IPS-18c (cell line): ENCODE data around the gene TCOF1.

ENCODE experiments used
- H3K4me3 ChIP-seq: 2 replicates; pipeline ENCODE4 v1.7.0; 2013; ENCODE audit warnings: low read depth, mild to moderate bottlenecking, low read length, moderate library complexity; ENCODE audit not compliant: insufficient read depth
- H3K9me3 ChIP-seq: one replicate; pipeline ENCODE4 v1.6.1; 2013; ENCODE audit warnings: mild to moderate bottlenecking, low read length, moderate library complexity; ENCODE audit not compliant: control insufficient read depth, insufficient read depth

Gene TCOF1

GRCh38 chr5:150340614-150341255 is 16.8 kb upstream of the TCOF1 start:
- peaks cover 3% of the 10 kb centered on the region for H3K9me3 ChIP-seq

DNA sequence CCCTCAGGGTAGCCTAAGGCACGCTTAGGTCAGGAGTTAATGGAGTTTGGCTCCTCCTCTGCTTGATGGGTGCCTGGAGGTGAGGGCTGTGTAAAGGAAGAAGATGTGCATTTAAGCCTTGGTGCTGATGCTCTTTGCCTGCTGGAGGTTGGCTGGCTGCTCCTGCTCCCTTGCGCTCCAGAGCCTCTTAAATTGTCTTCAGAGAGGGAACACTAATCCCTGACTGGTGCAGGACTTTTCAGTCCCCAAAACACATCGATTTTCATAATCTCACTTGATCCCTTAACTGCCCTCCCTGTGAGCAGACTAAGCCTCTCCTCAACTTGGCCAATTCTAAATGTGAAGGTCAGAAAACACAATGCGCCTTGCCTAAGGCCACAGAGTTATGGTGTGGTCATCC is 16.2 kb upstream of the TCOF1 start:
- H3K4me3 ChIP-seq: no peak overlapping the region

More at GRCh38 chr5:150340614-150341255, 16.8 kb upstream of the TCOF1 start:
- H3K4me3 ChIP-seq: no peak overlapping the region

DNA sequence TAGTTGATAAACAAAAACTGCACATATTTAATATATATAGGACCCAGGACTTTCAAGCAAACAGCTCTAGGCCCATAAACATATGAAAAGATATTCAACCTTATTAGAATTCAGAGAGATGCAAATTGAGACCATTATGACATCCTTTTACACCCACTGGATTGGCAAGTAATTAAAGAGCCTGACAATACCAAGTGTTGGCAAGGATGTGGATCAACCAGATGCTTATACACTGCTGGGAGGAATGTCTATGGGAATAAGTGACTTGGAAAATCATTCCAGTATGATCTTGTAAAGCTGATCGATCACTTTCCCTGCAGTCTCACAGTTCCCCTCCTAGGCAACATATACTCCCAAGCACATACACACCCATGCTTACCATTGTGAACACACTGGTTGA is 15.5 kb upstream of the TCOF1 start:
- Histone ChIP-seq H3K4me3 (no peak overlapping the region), H3K9me3 (no peaks in the 10 kb centered on the region)

More for the DNA sequence above, 16.2 kb upstream of the TCOF1 start:
- no peaks in the 10 kb centered on the region for H3K9me3 ChIP-seq

GRCh38 chr5:150342583-150342982 is 14.9 kb upstream of the TCOF1 start:
- H3K9me3 ChIP-seq: no peaks in the 10 kb centered on the region
- H3K4me3 ChIP-seq: no peak overlapping the region

- no peaks in the 10 kb centered on the region for H3K9me3 ChIP-seq
- H3K4me3 ChIP-seq: no peak overlapping the region
Measured at GRCh38 chr5:150343994-150344631, 13.4 kb upstream of the TCOF1 start.

DNA sequence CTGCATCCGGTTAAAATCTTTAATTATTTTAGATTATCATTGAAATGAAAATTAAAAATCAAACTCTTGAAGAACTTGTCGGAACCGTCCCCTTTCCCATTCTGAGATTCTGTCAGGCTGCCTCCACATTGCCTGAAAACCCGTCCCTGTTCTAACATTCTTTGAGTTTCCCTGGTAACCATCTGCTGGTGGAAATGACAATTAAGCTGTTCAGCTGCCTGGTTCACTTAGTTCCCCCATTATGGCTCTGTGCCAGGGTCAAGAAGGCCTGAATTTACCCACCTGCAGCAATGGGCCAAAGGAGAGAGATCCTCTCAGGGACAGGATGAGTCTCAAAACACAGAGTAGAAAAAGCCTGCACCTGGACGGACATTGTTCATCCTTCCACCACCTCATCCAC is 11.8 kb upstream of the TCOF1 start:
- no peak overlapping the region for H3K4me3 ChIP-seq

DNA sequence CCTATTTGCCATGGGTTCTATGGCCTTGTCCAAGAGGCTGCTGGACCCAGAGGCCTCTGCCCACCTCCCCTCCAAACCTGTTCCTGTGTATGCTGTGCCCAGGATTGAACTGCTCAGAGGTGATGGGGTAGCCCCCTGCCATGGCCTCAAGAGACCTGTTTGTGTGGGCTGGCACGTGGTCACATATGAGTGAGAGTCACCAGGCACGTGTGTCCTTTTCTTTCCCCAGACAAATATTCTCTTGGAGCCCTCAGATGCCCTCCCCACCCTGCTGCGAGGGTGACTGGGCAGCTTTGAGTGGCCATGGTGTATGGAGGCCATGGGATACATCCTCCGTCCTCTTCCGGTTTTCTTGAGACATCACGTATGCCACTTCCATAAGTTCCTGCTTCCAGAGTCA is 10.9 kb upstream of the TCOF1 start:
- Histone ChIP-seq H3K9me3 (no peaks in the 10 kb centered on the region), H3K4me3 (no peak overlapping the region)

More for the DNA sequence above, 11.8 kb upstream of the TCOF1 start:
- no peaks in the 10 kb centered on the region for H3K9me3 ChIP-seq

- H3K9me3 ChIP-seq: no peaks in the 10 kb centered on the region
- H3K4me3 ChIP-seq: no peak overlapping the region
Measured at GRCh38 chr5:150347003-150347402, 10.5 kb upstream of the TCOF1 start.

DNA sequence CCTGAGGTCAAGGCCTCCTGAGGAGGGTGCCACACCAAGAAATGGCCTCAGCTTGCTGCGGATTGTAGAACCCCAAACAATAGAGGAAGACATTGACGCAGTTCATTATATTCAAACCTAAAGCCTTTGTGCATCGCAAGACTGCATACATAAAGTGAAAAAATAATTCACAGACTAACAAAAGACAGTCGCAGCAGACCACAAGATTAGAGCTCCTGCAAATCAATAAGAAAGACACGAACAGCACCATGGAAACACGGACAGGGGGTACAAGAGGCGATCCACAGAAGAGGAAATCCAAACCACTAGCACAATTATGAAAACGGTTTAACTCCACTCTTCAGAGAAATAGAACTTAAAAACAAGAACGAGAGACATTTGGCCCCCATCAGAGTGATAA is 10.0 kb upstream of the TCOF1 start:
- Histone ChIP-seq H3K9me3 (no peaks in the 10 kb centered on the region), H3K4me3 (no peak overlapping the region)

- Histone ChIP-seq H3K9me3 (no peaks in the 10 kb centered on the region), H3K4me3 (no peak overlapping the region)
Measured at GRCh38 chr5:150349681-150350275, 7.7 kb upstream of the TCOF1 start.

- H3K4me3 ChIP-seq: no peak overlapping the region
- no peaks in the 10 kb centered on the region for H3K9me3 ChIP-seq
Measured at GRCh38 chr5:150350524-150351344, 6.8 kb upstream of the TCOF1 start.

DNA sequence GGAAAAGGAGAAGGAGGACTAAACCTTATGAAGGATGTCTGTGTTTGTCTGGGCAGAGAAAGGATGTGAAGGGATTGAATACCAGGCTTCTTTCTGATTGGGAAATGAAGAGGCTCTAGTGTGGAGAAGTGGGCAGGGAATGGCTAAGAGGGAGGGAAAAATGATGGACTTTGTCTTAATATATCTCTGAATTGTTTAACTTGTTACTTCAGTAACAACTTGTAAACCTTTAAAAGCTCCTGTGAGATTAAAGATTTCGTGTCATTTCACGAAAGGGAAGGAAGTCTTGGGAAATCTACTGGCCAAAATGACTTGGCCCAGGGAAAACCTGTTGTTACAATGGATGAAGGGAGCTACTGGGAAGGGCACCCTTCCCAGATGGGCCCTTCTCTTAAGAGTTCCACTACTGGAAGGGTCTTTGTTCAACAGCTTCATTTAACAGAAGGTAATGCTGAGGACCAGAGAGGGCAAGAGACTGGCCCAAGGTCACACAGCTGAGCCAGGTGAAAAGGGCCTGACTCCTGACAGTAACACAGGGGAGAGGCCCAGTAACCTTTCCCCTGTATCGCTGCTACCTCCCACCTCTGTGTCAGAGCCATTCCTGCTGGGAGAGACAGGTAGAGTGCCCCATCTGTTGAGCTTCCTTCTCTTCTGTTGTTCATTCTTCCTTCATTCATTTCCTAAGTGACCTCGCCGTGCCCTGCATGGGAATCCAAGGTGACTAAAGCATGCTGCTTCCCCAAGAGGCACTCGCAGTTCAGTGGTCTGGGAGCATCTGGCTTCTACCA is 5.1 kb upstream of the TCOF1 start:
- H3K9me3 ChIP-seq: no peaks in the 10 kb centered on the region

DNA sequence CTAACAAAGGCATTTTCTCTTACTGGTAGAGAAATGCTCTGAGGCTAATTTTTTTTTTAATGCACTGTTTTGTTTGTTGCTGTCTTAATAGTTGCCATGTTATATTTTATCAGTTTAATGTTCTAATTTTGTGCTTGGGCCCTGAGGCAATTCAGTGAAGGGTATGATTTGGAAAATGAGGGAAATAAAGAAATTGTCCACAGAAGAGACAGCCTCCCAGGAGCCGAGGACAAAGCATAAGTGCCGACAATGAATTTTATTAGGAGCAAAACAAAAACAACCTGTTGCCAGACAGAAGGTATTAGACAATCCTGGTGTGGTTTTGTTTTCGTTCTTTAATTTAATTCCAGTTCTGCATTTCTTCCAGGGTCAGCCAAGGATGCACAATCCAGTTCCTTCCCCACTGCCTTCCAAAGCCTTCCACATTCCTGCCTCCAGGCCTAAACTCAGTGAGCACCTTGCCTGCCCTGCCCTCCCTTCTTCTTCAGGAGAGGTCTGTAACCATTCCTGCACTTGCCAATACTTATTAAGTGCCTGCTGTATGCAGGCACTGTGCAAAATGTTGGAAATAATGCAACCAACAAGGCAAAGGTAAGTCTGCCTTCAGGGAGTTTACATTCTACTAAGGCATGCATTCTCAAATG is 4.3 kb upstream of the TCOF1 start:
- Histone ChIP-seq H3K4me3 (no peak overlapping the region), H3K9me3 (no peaks in the 10 kb centered on the region)

More for the DNA sequence above, 5.1 kb upstream of the TCOF1 start:
- H3K4me3 ChIP-seq: no peak overlapping the region

DNA sequence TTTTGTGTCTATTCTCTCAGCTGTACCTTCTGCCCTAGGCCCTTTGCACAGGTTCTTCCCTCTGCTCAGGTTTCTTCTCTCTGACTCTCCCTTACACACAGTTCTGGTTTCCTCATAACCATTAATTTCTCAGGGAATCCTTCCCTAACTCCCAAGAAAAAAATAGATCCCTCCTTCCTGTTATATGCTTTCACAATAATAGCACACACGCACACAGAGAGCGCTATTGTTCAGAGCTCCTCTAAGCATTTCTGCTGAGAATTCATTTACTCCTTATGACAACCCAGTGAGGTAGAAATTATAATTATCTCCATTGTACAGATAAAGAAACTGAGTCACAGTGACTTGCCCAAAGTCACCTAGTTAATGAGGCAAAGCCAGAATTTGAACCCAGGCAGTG is 1.7 kb upstream of the TCOF1 start:
- H3K9me3 ChIP-seq: no peaks in the 10 kb centered on the region
- no peak overlapping the region for H3K4me3 ChIP-seq

DNA sequence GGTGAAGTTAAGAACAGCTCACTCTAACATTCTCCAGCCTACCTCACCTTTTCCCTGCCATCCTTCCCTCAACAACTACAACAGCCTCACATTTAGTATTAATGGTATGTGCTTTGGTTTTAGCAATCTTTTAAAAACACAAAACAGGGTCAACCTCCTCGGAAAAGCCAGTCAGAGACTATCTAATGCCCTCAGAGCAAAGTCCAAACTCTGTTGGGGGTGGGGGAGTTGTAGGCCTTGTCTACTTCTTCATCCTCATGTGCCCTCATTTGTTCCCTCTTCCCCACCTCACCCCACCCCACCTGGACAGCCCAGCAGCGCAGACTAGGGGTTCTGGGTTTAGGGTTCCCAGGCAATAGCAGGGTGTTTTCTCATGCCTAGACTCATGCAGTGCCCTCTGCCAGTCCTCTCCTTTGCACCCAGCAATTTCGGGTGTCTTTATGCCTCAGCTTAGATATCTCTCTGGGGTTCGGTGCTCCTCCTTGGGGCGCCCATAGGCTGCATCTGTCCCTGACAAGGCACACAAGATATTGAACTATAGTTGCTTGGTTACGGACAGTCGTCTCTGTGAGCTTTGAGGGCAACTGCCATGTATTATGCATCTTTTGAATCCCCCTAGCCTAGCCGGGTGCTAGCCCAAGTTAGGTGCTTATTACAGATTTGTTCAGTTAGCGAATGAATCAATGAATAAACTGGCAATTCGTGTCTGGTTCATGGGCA is 762 bp upstream of the TCOF1 start:
- no peaks in the 10 kb centered on the region for H3K9me3 ChIP-seq
- peak overlapping the region; percentile 32; the same call in 1 of the 2 replicates for H3K4me3 ChIP-seq
